Measurements from ENCODE around the gene MALRD1. TPM values are rescaled to one million over a fixed set of nuclear protein-coding genes. Genes with fewer than 3 reads are reported as not detected.

Gene MALRD1
- total and polyA plus RNA-seq, 2 of the 8 experiments (the other 6 are each of a cell fraction or from before 2014, with no cell fraction given), result 0.32 to 0.35 TPM

DNA sequence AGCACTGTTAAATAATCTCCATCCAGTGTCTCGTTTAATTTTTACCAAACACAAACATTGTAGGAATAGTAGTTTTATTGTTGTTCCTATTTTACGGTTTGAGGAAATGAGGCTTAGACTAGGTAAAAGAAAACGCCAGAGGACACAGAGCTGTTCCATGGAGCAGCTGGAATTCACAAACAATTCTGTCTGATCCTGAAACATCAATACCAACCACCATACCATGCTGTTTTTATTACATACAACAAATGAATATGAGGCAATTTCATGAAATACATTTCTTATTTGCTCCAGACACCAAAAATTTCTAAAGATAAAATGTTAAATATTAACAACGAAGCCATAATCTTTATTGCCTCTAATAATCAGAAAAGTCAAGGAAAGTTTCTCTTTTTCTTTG, 9.4 kb downstream of the MALRD1 start (continued):
- TF ChIP-seq ATF3 (IDR thresholded peaks at IDR 0.05; ENCODE audit: insufficient read depth, low read depth, low read length) (no peak), TAF7 (optimal IDR thresholded peaks at IDR 0.05; ENCODE audit: borderline replicate concordance, low read depth, low read length) (no peak), RXRA (IDR thresholded peaks at IDR 0.05; ENCODE audit: insufficient read depth, low read depth, low read length) (no peak), CHD7 (IDR thresholded peaks at IDR 0.05; ENCODE audit: insufficient replicate concordance, low read length) (no peak)
